ENCODE data around the gene NCR1. TPM values are rescaled to one million over a fixed set of nuclear protein-coding genes. Genes with fewer than 3 reads are reported as not detected.
"Not testable (repeated sequence)": the region's sequence is repeated elsewhere in the genome, so short reads cannot be mapped to it uniquely, and the experiment has no call there.

Gene NCR1
- total RNA-seq, 2 experiments from 2014 or later, result not detected

GRCh38 chr19:54902061-54902460 lies 3.9 kb upstream of the NCR1 start:
- ChIA-PET CTCF (interaction anchor here (0.5 kb wide), 1 partner anchor 14 kb away, joined by 3 read pairs; no protein-coding TSS in a partner anchor), POLR2A (no interaction called here)
- Mint-ChIP-seq H3K36me3 (ENCODE audit: low read depth) (no peaks in the 10 kb centered on the region), H3K4me1 (ENCODE audit: low read depth) (no peaks in the 10 kb centered on the region), H3K27me3 (peaks cover 32% of the 10 kb centered on the region), H3K27ac (no peak overlapping the region), H3K9me3 (no peaks in the 10 kb centered on the region), H3K4me3 (no peak overlapping the region)
- no peak overlapping the region for H3K4me3 ChIP-seq (ENCODE audit: low read length)
- ATAC-seq (ENCODE audit: poor library complexity), result no peak
- no peak for DNase-seq
- H3K36me3 ChIP-seq (ENCODE audit: insufficient read depth, low read length), result no peaks in the 10 kb centered on the region
- no peak overlapping the region for H3K27ac ChIP-seq (ENCODE audit: low read depth in 1 of 2, low read length in 2 of 2)
- intact Hi-C loops (cut with DNase I, micrococcal nuclease), result no loop called here
- peaks cover 0 to 5% of the 10 kb centered on the region in 2 experiments for H3K9me3 ChIP-seq (ENCODE audit: control insufficient read depth in 1 of 2, insufficient read depth in 1 of 2, low read length in 2 of 2)
- no peaks in the 10 kb centered on the region for H3K4me1 ChIP-seq (ENCODE audit: insufficient read depth, low read length)
- no peak for TF ChIP-seq CTCF (IDR thresholded peaks at IDR 0.05)
- H3K27me3 ChIP-seq (ENCODE audit: control insufficient read depth in 1 of 2, insufficient read depth in 2 of 2, low read length in 2 of 2), result peaks cover 5 to 10% of the 10 kb centered on the region in 2 experiments

- POLR2A ChIA-PET, result no interaction called here
- no peak overlapping the region for H3K27ac ChIP-seq (ENCODE audit: low read depth in 1 of 2, low read length in 2 of 2)
- H3K9me3 Mint-ChIP-seq, result no peaks in the 10 kb centered on the region
- no peaks in the 10 kb centered on the region for H3K36me3 ChIP-seq (ENCODE audit: insufficient read depth, low read length)
- H3K4me1 Mint-ChIP-seq (ENCODE audit: low read depth), result no peaks in the 10 kb centered on the region
- ATAC-seq (ENCODE audit: poor library complexity), result no peak
- peaks cover 26% of the 10 kb centered on the region for H3K27me3 Mint-ChIP-seq
- peaks cover 5 to 10% of the 10 kb centered on the region in 2 experiments for H3K27me3 ChIP-seq (ENCODE audit: control insufficient read depth in 1 of 2, insufficient read depth in 2 of 2, low read length in 2 of 2)
- CTCF ChIA-PET, result no interaction called here
- H3K9me3 ChIP-seq (ENCODE audit: control insufficient read depth in 1 of 2, insufficient read depth in 1 of 2, low read length in 2 of 2), result peaks cover 0 to 5% of the 10 kb centered on the region in 2 experiments
- intact Hi-C loops (cut with DNase I, micrococcal nuclease), result no loop called here
- H3K4me3 ChIP-seq (ENCODE audit: low read length), result no peak overlapping the region
- H3K4me1 ChIP-seq (ENCODE audit: insufficient read depth, low read length), result no peaks in the 10 kb centered on the region
- no peaks in the 10 kb centered on the region for H3K36me3 Mint-ChIP-seq (ENCODE audit: low read depth)
- H3K27ac Mint-ChIP-seq, result no peak overlapping the region
- no peak for DNase-seq
- no peak for TF ChIP-seq CTCF (IDR thresholded peaks at IDR 0.05)
- no peak overlapping the region for H3K4me3 Mint-ChIP-seq
These were observed 2.6 kb upstream of the NCR1 start for GRCh38 chr19:54903303-54903702.

DNA sequence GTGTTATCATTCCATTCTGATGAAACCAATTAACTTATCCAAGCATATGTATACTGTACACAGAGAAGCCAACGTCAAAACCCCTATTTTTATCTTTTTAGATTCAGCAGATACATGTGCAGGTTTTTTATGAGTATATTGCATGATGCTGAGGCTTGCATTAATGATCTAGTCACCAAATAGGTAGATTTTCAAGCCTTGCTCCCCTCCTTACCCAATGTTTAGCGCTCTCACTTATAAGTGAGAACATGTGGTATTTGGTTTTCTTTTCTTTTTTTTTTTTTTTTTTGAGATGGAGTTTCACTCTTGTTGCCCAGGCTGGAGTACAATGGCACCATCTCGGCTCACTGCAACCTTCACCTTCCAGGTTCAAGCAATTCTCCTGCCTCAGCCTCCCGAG lies 1.7 kb upstream of the NCR1 start:
- ATAC-seq (ENCODE audit: poor library complexity); H3K27me3 ChIP-seq (ENCODE audit: control insufficient read depth in 1 of 2, insufficient read depth in 2 of 2, low read length in 2 of 2); intact Hi-C loops (cut with DNase I, micrococcal nuclease); H3K4me1 ChIP-seq (ENCODE audit: insufficient read depth, low read length); H3K4me1 Mint-ChIP-seq (ENCODE audit: low read depth); H3K4me3 Mint-ChIP-seq; H3K4me3 ChIP-seq (ENCODE audit: low read length); H3K27ac ChIP-seq (ENCODE audit: low read depth in 1 of 2, low read length in 2 of 2); H3K9me3 Mint-ChIP-seq; DNase-seq; H3K36me3 ChIP-seq (ENCODE audit: insufficient read depth, low read length); POLR2A ChIA-PET; H3K36me3 Mint-ChIP-seq (ENCODE audit: low read depth); H3K27ac Mint-ChIP-seq; H3K9me3 ChIP-seq (ENCODE audit: control insufficient read depth in 1 of 2, insufficient read depth in 1 of 2, low read length in 2 of 2): not testable (repeated sequence)
- CTCF ChIA-PET, result interaction anchor here (0.6 kb wide), 1 partner anchor 997 kb away, joined by 6 read pairs; no protein-coding TSS in a partner anchor
- peaks cover 18% of the 10 kb centered on the region for H3K27me3 Mint-ChIP-seq

GRCh38 chr19:54905421-54905802 lies 536 bp upstream of the NCR1 start:
- no peak for TF ChIP-seq CTCF (IDR thresholded peaks at IDR 0.05)
- Mint-ChIP-seq H3K27ac (no peak overlapping the region), H3K9me3 (no peaks in the 10 kb centered on the region), H3K36me3 (ENCODE audit: low read depth) (no peaks in the 10 kb centered on the region), H3K4me1 (ENCODE audit: low read depth) (no peaks in the 10 kb centered on the region), H3K4me3 (no peak overlapping the region), H3K27me3 (peaks cover 8% of the 10 kb centered on the region)
- H3K36me3 ChIP-seq (ENCODE audit: insufficient read depth, low read length), result no peaks in the 10 kb centered on the region
- intact Hi-C loops (cut with DNase I, micrococcal nuclease), result no loop called here
- DNase-seq, result no peak
- peaks cover 0 to 13% of the 10 kb centered on the region in 2 experiments for H3K9me3 ChIP-seq (ENCODE audit: control insufficient read depth in 1 of 2, insufficient read depth in 1 of 2, low read length in 2 of 2)
- ATAC-seq (ENCODE audit: poor library complexity), result no peak
- no peak overlapping the region for H3K27ac ChIP-seq (ENCODE audit: low read depth in 1 of 2, low read length in 2 of 2)
- no peaks in the 10 kb centered on the region for H3K4me1 ChIP-seq (ENCODE audit: insufficient read depth, low read length)
- no peak overlapping the region for H3K4me3 ChIP-seq (ENCODE audit: low read length)
- ChIA-PET POLR2A (no interaction called here), CTCF (no interaction called here)
- peaks cover 5 to 10% of the 10 kb centered on the region in 2 experiments for H3K27me3 ChIP-seq (ENCODE audit: control insufficient read depth in 1 of 2, insufficient read depth in 2 of 2, low read length in 2 of 2)

Measured in CD4-positive, alpha-beta T cell (primary cell).